Fibroblast of the conjunctiva (primary cell): ENCODE data around the gene DUSP8.
"Not testable (repeated sequence)": the region's sequence is repeated elsewhere in the genome, so short reads cannot be mapped to it uniquely, and the experiment has no call there.

Experiments used
- DNase-seq: peaks from one replicate; pipeline ENCODE4 v3.0.0-alpha.2; 2010; ENCODE audit warnings: low read depth

The DUSP8 gene

DNA sequence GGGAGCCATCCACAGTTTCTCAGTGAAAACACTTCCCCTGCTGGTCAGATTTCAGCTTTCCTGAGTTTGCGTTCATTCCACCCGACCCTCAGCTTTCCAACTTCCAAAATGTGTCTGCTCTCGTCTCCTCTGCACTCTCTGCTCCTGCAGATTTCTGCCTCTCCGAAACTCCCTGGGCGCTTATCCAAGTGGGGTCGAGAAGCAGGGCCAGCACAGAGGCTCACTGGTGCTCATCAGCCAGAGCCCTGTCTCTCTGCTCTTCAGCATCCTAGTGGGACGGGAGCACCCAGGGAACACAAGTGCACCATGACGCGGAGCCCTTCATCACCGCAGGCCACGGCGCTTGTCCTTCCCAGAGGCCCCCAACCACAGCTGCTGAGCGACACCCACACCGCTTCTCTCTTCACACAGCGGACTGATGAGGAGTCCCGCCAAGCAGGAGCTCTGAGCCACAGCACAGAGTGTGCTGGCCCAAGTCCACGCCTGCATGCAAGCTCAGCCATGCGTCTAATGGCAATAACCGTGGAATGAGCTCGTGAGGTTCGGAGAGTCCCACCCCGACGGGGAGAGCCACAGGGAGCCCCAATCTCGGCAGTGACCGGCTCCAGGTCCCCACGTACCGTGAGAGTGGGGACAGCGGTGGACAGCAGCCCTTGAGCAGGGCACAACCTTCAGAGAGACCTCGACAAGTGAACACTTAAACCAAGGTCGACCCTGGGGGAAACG lies 57.6 kb downstream of the DUSP8 start:
- DNase-seq, result no peak

DNA sequence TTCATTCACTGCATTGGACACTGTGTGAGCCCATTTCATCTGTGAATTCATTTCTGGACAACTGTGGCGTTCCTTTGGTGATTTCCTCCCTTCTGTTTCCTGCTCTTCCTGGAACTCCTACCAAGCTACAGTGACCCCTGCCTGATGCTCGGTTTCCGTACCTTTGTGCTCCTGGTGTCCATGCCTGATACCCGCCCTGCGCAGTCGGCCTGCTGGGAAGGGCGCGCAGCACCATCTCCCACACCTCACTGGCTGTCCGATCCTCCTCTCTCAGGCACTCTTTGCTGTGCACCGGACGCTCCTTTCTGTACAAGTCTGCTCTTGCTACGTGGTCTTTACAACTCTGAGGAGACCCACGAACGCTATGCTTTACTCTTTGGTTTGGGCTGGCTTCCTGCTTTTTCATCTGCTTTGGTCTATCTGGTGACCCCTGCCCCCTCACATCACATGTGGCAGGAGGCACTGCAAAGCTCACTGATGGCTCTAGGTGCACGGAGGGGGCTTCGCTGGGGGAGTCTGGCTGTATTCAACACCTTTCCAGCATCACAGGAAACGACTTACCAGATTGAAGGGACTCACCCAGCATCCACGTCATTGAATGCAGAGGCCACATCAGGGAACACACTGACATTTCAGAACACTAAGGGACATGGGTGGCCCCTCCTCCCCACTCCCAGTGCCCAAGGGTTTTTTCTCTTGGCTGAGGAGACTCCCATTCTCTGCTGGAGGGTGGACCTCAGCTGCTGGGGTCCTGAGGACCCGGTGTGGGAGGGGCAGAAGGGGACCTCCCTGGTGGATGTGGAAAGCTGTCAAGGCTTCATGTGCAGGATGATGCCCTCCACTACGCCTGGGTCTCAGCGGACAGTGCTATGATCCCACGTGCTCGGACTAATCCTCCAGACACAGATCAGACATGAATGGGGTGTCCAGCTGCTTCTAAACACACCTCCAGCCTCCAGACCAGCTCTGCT lies 58.5 kb downstream of the DUSP8 start:
- DNase-seq, result no peak

DNA sequence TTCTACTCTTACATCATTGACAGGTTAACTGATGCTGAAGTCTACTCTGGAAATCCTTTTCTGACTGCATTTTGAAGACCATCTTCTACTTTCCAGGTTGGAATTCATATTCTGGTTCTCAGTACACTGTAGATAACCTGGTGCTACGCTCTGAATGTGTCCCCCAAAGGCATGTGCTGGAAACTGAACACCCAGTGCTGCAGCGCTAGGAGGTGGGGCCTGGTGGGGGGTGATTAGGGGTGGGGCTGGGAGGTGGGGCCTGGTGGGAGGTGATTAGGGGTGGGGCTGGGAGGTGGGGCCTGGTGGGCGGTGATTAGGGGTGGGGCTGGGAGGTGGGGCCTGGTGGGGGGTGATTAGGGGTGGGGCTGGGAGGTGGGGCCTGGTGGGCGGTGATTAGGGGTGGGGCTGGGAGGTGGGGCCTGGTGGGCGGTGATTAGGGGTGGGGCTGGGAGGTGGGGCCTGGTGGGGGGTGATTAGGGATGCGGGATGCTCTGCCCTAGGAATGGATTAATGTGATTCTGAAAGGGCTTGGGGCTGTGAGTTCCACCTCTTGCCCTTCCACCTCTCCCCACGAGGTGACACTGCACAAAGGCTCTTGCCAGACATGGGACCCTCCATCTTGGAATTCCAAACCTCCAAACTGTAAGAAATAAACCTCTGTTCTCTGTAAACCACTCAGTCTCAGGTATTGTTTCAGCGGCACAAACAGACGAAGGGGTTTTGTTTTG lies 59.4 kb downstream of the DUSP8 start:
- not testable (repeated sequence) for DNase-seq

DNA sequence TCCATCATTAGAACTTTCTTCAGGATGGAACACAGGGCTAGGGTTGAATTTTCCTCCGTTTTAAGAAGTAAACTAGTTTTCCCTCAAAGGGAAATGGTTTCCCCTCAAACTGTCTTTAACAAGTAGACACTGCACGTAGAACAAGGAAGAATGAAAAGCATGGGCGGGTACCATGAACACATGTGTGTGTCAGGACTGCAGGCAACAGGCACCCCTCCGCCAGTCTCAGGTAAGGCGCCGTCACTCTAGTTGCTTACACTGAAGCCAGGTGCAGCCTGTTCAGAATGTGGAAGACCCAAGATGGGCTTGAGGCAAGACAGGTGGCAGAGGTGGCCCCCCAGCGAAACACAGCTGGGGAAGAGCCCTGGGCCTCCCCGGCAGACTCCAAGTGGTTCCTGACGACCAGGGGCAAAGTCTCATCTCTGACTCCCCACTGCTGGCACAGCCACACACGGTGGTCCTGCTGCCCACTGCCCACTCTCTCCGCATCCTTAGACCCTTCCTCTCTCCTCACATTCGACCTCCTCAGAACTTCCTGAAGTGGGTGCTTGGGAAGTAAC lies 60.1 kb downstream of the DUSP8 start:
- DNase-seq, result no peak

DNA sequence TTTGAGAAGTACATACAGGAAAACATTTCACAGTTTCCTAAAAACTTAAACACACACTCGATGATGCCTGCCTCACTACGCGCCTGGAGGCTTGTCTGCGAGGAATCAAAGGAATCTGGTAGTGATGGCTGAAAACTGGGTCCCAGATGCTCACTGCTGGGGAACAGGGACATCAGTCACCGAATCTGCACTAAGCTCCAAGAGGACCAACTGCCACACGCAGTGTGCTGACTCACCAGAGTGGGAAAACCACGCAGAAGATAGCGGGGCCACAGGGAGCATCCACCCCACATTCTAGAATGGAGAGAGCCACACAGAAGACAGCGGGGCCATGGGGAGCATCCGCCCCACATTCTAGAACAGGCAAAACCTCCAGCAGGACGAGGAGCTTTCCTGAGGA lies 61.1 kb downstream of the DUSP8 start:
- no peak for DNase-seq

DNA sequence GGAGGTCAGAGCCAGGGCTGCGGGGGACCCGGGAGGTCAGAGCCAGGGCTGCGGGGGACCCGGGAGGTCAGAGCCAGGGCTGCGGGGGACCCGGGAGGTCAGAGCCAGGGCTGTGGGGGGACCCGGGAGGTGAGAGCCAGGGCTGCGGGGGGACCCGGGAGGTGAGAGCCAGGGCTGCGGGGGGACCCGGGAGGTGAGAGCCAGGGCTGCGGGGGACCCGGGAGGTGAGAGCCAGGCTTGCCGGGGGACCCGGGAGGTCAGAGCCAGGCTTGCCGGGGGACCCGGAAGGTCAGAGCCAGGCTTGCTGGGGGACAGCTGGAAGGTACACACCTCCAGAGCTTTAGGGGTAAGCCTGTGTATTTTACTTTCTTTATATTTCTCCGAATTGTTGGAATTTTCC lies 61.7 kb downstream of the DUSP8 start:
- DNase-seq, result not testable (repeated sequence)

DNA sequence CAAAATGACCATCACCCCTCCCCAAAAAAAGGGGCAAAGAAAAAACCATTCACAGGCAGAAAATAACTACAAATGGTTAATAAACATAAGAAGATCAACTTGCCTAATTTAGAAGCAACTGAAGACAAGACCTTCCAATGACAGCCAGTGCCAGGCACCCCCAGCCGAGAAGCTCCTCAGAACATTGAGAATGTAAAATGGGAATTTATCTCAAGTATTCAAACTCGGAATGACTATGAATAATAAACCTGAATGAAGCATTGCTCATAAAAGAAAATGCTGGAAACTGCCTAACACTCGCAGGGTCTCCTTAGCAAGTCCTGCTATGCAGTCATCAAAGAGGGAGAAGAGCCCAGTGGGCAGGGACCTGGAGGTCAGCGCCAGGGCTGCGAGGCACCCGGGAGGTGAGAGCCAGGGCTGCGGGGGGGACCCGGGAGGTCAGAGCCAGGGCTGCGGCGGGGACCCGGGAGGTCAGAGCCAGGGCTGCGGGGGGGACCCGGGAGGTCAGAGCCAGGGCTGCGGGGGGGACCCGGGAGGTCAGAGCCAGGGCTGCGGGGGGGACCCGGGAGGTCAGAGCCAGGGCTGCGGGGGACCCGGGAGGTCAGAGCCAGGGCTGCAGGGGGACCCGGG lies 62.3 kb downstream of the DUSP8 start:
- DNase-seq, result no peak

DNA sequence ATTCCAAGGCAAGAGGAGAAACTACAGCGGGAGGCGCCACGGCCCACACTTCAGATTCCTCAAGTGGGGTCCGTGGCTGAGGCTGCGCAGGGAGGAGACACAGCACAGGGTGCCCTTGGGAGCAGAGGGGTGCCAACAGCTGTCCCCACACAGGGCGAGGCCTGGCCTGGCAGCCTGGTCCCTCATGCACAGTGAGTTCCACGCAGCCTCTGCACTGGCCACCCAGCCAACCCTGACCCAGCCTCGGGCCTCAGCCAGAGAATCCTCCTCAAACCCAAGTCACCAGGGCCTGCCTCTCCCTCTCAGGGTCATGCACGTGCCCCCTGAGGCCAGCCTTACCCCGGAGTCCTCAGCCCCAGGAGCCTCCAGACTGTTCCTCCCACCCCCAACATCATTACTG lies 63.1 kb downstream of the DUSP8 start:
- no peak for DNase-seq

DNA sequence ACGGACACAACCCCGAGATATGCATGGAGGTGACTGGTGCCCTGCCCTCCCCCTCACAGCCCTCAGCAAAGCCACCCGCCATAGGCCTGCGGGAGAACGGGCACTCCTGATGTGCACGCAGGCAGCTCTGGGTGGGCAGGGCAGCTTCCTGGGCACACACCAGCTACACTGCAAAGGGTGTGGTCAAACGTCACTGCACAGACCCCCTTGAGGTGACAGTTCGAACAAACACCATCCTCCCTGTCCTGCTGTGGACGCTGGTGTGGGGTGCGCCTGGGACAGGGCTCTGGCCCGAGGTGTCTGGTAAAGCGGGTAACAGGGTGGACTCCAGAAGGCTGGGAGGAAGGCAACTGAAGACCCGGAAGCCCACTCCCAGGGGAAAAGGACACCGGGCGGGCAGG lies 63.6 kb downstream of the DUSP8 start:
- no peak for DNase-seq

DNA sequence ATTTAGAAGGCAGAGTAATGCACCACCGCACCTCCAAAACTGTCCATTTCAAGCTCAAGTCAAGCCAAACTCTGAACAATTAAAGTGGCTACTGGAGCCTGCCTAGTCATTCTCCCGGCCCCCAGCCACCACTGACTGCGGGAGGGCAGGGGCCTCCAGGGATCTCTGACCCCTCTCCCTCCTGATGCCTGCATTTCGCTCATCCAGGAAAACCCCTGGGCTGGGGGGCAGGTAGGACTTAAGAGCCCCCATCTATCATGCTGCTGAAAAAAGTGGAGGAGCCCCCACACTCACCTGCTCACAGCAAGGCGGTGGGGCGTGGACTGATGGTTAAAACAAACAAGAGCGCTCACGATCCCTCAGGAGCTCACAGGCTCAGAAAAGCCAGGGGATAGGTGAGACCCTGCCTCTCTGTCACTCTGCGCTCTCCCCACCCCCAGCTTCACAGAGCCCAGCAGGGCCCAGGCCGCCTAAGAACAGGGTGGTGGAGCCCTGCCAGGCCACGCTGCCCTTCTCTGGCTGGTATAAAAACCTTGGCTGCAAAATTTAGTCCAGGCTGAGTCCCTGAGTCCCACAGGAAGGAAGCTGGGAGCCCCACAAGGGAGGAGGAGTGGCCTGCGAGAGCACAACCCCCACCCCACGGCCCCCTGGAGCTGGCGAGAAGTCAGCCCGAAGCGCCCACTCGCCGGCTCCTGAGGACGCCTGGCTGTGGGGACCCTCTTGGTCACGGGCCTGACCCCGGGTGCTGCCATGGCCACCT lies 64.5 kb downstream of the DUSP8 start:
- no peak for DNase-seq

DNA sequence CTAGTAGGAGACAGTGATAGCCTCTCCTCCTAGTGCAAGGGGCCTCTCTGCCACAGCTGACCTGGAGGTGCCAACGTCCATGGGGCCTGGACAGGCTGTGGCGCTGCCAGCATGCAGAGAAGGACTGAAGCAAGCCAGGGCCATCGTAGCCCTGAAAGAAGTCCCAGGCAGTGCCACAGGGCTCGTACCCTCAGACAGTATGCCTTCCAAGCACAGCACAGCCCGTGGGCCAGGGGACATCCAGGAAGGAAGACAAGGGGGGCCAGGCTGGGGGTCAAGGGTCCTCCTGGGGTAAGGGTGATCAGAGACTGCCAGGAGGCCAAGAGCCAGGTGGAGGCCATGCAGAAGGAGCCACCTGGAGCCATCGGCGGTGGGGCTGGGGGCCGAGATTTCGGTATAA lies 65.1 kb downstream of the DUSP8 start:
- no peak for DNase-seq

DNA sequence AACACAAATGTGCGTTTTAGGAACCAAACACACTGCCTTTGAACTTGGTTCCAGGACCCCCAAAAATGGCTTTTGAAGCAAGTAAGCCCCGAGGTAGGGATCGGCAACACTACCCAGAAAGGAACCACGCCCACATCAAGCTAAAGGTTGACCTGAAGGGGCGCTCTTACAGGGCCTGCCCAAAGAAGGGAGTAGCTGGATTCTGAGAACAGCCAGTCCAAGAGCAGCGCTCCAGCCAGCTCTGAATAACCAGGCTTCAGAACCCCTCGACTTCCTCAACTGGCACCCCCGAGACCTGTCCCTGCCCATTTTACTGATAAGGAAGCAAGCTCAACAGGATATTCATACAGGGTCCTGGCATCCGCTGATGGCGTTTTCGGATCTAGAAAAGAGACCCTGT lies 66.6 kb downstream of the DUSP8 start:
- DNase-seq, result no peak

DNA sequence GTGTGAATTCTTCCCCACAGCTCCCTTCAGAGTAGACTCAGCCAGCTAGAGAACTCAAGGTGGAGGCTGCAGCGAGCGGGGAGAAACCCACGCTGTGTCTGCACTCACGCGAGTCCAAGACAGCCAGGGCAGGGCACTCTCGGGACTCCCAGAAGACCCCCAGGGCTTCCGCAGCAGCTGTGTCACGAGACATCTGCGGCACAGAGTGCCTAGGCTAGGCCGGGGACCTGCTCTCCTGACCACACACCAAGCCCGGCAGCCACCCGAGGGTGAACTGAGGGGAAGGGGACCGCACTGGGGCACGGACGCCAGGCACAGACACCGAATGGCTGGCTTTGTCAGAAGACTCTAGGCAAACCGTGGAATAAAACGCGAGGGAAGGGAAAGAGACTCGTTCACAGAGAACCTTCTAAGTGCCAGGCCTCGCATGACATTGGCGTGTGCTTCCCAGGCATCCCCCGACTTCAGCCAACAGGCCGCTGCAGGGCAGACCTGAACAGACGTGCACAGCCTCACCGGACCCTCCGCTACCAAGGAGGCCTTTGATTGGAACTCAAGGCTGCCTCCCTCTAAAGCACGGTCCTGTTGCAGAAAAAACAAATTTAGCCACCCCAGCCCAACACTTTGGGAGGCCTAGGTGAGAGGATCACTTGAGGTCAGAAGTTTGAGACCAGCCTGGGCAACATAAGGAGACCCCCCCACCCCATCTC lies 67.3 kb downstream of the DUSP8 start:
- no peak for DNase-seq

DNA sequence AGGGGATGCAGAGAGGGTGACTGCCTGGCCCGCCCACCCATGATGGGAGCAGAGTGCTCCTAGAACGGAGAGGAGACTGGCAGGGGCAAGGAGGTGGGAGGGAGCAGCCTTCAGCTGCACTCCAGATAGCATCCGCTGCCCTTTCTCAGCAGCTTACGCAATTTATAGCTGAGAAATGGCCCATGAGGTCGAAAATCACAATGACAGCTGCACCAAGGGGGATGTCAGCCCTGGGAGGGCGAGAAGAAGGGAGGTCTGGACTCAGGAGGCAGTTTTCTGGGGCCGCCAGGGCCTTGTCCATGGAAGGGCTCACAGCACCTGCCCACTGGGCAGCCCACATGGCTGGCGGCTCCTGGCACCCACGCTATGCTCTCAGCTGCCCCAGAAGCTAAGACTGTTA lies 67.9 kb downstream of the DUSP8 start:
- no peak for DNase-seq
